IMR-90 (cell line): ENCODE measurements around the gene GCFC2. TPM values are rescaled to one million over a fixed set of nuclear protein-coding genes. Genes with fewer than 3 reads are reported as not detected.
"Not testable (repeated sequence)": the region's sequence is repeated elsewhere in the genome, so short reads cannot be mapped to it uniquely, and the experiment has no call there.

ENCODE experiments used
- ATAC-seq: fragments of 200-7000 bp; cut with Tn5 transposase; 2 replicates; pipeline ENCODE4 v1.9.1; 2020; ENCODE audit warnings: low read depth, mild to moderate bottlenecking, moderate library complexity
- BruUV-seq: library from RNA; stranded (reverse); fragments of 400-500 nt; replicated peaks from 2 replicates; lab custom pipeline; 2021; lab: Mats Ljungman, UMichigan
- CTCF ChIA-PET: fragments of 300-600 bp; formaldehyde crosslinking; extraction: SDS; loops from one replicate; lab custom pipeline; 2021; ENCODE audit warnings: antibody characterized with exemption; lab: Yijun Ruan, JAX
- POLR2A ChIA-PET: fragments of 300-600 bp; sonication (Branson Sonifier 250); formaldehyde crosslinking; loops from one replicate; lab custom pipeline; 2022; ENCODE audit warnings: antibody characterized with exemption; ENCODE audit not compliant: unreplicated experiment; lab: Charles Lee
- DNase-seq: peaks from one replicate; pipeline ENCODE4 v3.0.0; 2013
- H2AFZ ChIP-seq: replicated peaks from 2 replicates; pipeline ENCODE3; 2013; ENCODE audit warnings: low read length, mild to moderate bottlenecking; ENCODE audit not compliant: poor library complexity
- H2AK5ac ChIP-seq: 2 replicates; pipeline ENCODE4 v1.6.1; 2013; ENCODE audit warnings: low read depth, low read length, inconsistent platforms
- H2AK9ac ChIP-seq: replicated peaks from 2 replicates; pipeline ENCODE3; 2013; ENCODE audit warnings: mild to moderate bottlenecking, low read depth, low read length, moderate library complexity; ENCODE audit not compliant: poor library complexity
- H2BK120ac ChIP-seq: 2 replicates; pipeline ENCODE4 v1.6.1; 2013; ENCODE audit warnings: low read depth, low read length, inconsistent platforms
- H2BK15ac ChIP-seq: 3 replicates; pipeline ENCODE4 v1.6.1; 2013; ENCODE audit warnings: low read depth, low read length, inconsistent platforms
- H2BK20ac ChIP-seq: 2 replicates; pipeline ENCODE4 v1.6.1; 2013; ENCODE audit warnings: low read depth, mild to moderate bottlenecking, inconsistent platforms, low read length, moderate library complexity
- H2BK5ac ChIP-seq: 2 replicates; pipeline ENCODE4 v1.6.1; 2013; ENCODE audit warnings: mild to moderate bottlenecking, low read depth, low read length, inconsistent platforms; ENCODE audit not compliant: poor library complexity, severe bottlenecking
- H3K14ac ChIP-seq: replicated peaks from 2 replicates; pipeline ENCODE4 v1.6.1; 2013; ENCODE audit warnings: low read depth, low read length, inconsistent platforms
- H3K18ac ChIP-seq: 2 replicates; pipeline ENCODE4 v1.6.1; 2013; ENCODE audit warnings: low read depth, low read length, control low read depth
- H3K23ac ChIP-seq: 2 replicates; pipeline ENCODE4 v1.6.1; 2013; ENCODE audit warnings: low read depth, low read length, inconsistent platforms
- H3K27ac ChIP-seq: 2 replicates; pipeline ENCODE4 v1.5.1; 2013; ENCODE audit warnings: mild to moderate bottlenecking, control low read depth, low read length; ENCODE audit not compliant: insufficient read depth
- H3K27me3 ChIP-seq: 2 replicates; pipeline ENCODE4 v1.6.1; 2013; ENCODE audit warnings: low read length; ENCODE audit not compliant: control insufficient read depth, insufficient read depth
- H3K36me3 ChIP-seq: 2 replicates; pipeline ENCODE4 v1.6.1; 2013; ENCODE audit warnings: low read length, mixed read lengths; ENCODE audit not compliant: control insufficient read depth, insufficient read depth
- H3K4ac ChIP-seq: 2 replicates; pipeline ENCODE4 v1.6.1; 2013; ENCODE audit warnings: low read depth, low read length, inconsistent platforms
- H3K4me1 ChIP-seq: 2 replicates; pipeline ENCODE4 v1.6.1; 2013; ENCODE audit warnings: low read length, mixed read lengths; ENCODE audit not compliant: control insufficient read depth, insufficient read depth
- H3K4me2 ChIP-seq: 2 replicates; pipeline ENCODE4 v1.6.1; 2013; ENCODE audit warnings: low read depth, mild to moderate bottlenecking, control low read depth, low read length, moderate library complexity
- H3K4me3 ChIP-seq: 2 replicates; pipeline ENCODE4 v1.5.1; 2013; ENCODE audit warnings: low read depth, mild to moderate bottlenecking, control low read depth, low read length, moderate library complexity; ENCODE audit not compliant: insufficient read depth
- H3K56ac ChIP-seq: 2 replicates; pipeline ENCODE4 v1.6.1; 2013; ENCODE audit warnings: low read length, inconsistent platforms; ENCODE audit not compliant: insufficient read depth; ENCODE audit errors: extremely low read depth
- H3K79me1 ChIP-seq, 2 experiments: 2 replicates each; pipeline ENCODE4 v1.6.1; 2013; ENCODE audit warnings: low read length in 2 of 2, inconsistent platforms in 1 of 2, low read depth in 1 of 2
- H3K9ac ChIP-seq: 2 replicates; pipeline ENCODE4 v1.6.1; 2013; ENCODE audit warnings: low read depth, low read length, control low read depth
- H3K9me1 ChIP-seq: 2 replicates; pipeline ENCODE4 v1.6.1; 2013; ENCODE audit warnings: low read length, inconsistent platforms; ENCODE audit not compliant: insufficient read depth
- H3K9me3 ChIP-seq: 2 replicates; pipeline ENCODE4 v1.6.1; 2013; ENCODE audit warnings: low read length; ENCODE audit not compliant: control insufficient read depth, insufficient read depth
- H4K20me1 ChIP-seq: 2 replicates; pipeline ENCODE4 v1.6.1; 2013; ENCODE audit warnings: low read length, inconsistent platforms; ENCODE audit not compliant: insufficient read depth
- H4K5ac ChIP-seq: 2 replicates; pipeline ENCODE4 v1.6.1; 2013; ENCODE audit warnings: mild to moderate bottlenecking, low read depth, low read length, control low read depth
- H4K8ac ChIP-seq, 2 experiments: 2 replicates each; pipeline ENCODE4 v1.6.1; 2013; ENCODE audit warnings: low read depth in 2 of 2, low read length in 2 of 2, control low read depth in 1 of 2, inconsistent platforms in 1 of 2
- H4K91ac ChIP-seq: 2 replicates; pipeline ENCODE4 v1.6.1; 2013; ENCODE audit warnings: low read depth, low read length, inconsistent platforms; ENCODE audit not compliant: insufficient read depth
- WGBS, 2 experiments: methylation state at CpG; one replicate each; pipeline versions ENCODE4 v1.1.5 to v1.1.7; 2013; ENCODE audit warnings: missing lambda C conversion rate in 2 of 2; ENCODE audit not compliant: insufficient read length in 1 of 2; ENCODE audit errors: extremely low coverage in 2 of 2; 5-methylcytosine and 5-hydroxymethylcytosine counted together
- dilution Hi-C: fragments of 300-500 bp; cut with HindIII; formaldehyde crosslinking; loops from one replicate; pipeline ENCODE4 v1.14.3; 2018; ENCODE audit warnings: low sequenced_read_pairs; ENCODE audit not compliant: unreplicated experiment
- in situ Hi-C: fragments of 300-500 bp; cut with MboI; formaldehyde crosslinking; loops from 3 replicates; pipeline ENCODE4 v1.14.3; 2019; ENCODE audit warnings: low sequenced_read_pairs, inconsistent platforms, mixed read lengths
- intact Hi-C: fragments of 100-400 bp; cut with micrococcal nuclease; formaldehyde crosslinking; loops from 2 replicates; pipeline ENCODE4 v1.10.0; 2022
- polyA plus RNA-seq, 3 experiments: library from polyadenylated mRNA; depleted of rRNA; stranded (reverse); fragments of >200 nt; gene quantifications; 2 replicates each; pipeline ENCODE4 v1.2.3, GENCODE V29; 2012; ENCODE audit warnings: low replicate concordance in 1 of 3
- total RNA-seq: library from RNA; depleted of rRNA; stranded (reverse); fragments of >200 nt; gene quantifications from 2 replicates; pipeline ENCODE4 v1.2.3, GENCODE V29; 2012

GCFC2 gene
- total and polyA plus RNA-seq, 2 of the 4 experiments (the other 2 are of a cell fraction): 6.4 to 10.0 TPM

GRCh38 chr2:75711590-75711989 lies 875 bp upstream of the GCFC2 start:
- peak overlapping the region; percentile 92 to 95; a peak in 3 of 4 replicates for H4K8ac ChIP-seq
- H4K5ac ChIP-seq, H2BK15ac ChIP-seq, CTCF ChIA-PET, H3K9me3 ChIP-seq, intact Hi-C loops, H3K23ac ChIP-seq, dilution Hi-C loops, H3K4me3 ChIP-seq, H3K4ac ChIP-seq, H3K27ac ChIP-seq, H3K4me2 ChIP-seq, H2AFZ ChIP-seq, H4K20me1 ChIP-seq, H2AK9ac ChIP-seq, H3K36me3 ChIP-seq, DNase-seq, H3K14ac ChIP-seq, H3K4me1 ChIP-seq, H3K9ac ChIP-seq, H3K56ac ChIP-seq, BruUV-seq, in situ Hi-C loops, H2BK120ac ChIP-seq, H3K9me1 ChIP-seq, H3K79me1 ChIP-seq, H2BK5ac ChIP-seq, POLR2A ChIA-PET, H4K91ac ChIP-seq, H3K18ac ChIP-seq, H2BK20ac ChIP-seq, H3K27me3 ChIP-seq, ATAC-seq, H2AK5ac ChIP-seq: not testable (repeated sequence)
- 100% methylated on average over 3 of the region's 31 CpGs; no CpG with 5 or more reads in 1 of the 2 experiments for WGBS, 2 experiments
